ENCODE data around the gene AIFM3. TPM values are rescaled to one million over a fixed set of nuclear protein-coding genes. Genes with fewer than 3 reads are reported as not detected.

AIFM3 gene
- total RNA-seq, 1 donor from 2014 or later = 5.7 TPM

DNA sequence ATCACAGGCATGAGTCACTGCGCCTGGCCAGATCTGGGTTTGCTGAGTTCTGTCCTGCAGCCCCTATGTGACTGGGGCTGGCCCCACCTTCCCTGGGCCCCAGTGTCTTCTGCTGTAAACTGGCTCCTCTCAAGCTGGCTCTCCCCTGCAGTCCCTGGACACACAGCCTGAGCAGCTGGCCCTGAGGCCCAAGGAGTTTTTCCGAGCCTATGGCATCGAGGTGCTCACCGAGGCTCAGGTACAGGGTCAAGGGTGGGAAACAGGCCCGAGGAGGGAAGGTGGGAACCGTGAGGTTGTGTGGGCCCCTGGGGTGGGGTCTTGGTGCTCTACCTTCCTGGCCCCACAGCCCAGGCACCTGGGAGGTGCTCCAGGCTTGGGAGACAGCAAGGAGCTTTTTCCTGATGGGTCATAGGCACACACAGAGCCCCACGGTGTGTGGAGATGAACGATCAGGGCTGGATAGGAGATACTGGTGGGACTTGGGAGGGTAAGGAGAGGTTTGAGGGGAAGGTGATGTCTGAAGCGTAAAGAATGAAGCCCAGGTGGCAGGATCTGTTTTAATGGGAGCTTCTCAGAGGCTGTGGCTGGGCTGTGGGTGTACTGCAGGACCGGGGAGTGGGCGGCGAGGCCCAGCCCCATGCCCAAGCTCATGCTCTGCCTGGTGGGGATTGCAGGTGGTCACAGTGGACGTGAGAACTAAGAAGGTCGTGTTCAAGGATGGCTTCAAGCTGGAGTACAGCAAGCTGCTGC is 8.7 kb downstream of the AIFM3 start:
- intact Hi-C loops (cut with DNase I) = no loop called here
- H3K27ac ChIP-seq = no peak overlapping the region
- H3K4me3 ChIP-seq = no peak overlapping the region
- TF ChIP-seq, protein P1, sequence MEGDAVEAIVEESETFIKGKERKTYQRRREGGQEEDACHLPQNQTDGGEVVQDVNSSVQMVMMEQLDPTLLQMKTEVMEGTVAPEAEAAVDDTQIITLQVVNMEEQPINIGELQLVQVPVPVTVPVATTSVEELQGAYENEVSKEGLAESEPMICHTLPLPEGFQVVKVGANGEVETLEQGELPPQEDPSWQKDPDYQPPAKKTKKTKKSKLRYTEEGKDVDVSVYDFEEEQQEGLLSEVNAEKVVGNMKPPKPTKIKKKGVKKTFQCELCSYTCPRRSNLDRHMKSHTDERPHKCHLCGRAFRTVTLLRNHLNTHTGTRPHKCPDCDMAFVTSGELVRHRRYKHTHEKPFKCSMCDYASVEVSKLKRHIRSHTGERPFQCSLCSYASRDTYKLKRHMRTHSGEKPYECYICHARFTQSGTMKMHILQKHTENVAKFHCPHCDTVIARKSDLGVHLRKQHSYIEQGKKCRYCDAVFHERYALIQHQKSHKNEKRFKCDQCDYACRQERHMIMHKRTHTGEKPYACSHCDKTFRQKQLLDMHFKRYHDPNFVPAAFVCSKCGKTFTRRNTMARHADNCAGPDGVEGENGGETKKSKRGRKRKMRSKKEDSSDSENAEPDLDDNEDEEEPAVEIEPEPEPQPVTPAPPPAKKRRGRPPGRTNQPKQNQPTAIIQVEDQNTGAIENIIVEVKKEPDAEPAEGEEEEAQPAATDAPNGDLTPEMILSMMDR (IDR thresholded peaks at IDR 0.05) = no peak
- H3K27me3 ChIP-seq = no peaks in the 10 kb centered on the region
- DNase-seq = no peak
- peaks cover 8% of the 10 kb centered on the region for H3K4me1 ChIP-seq
- H3K9me3 ChIP-seq = no peaks in the 10 kb centered on the region
- H3K36me3 ChIP-seq = no peaks in the 10 kb centered on the region
- no peak for ATAC-seq

DNA sequence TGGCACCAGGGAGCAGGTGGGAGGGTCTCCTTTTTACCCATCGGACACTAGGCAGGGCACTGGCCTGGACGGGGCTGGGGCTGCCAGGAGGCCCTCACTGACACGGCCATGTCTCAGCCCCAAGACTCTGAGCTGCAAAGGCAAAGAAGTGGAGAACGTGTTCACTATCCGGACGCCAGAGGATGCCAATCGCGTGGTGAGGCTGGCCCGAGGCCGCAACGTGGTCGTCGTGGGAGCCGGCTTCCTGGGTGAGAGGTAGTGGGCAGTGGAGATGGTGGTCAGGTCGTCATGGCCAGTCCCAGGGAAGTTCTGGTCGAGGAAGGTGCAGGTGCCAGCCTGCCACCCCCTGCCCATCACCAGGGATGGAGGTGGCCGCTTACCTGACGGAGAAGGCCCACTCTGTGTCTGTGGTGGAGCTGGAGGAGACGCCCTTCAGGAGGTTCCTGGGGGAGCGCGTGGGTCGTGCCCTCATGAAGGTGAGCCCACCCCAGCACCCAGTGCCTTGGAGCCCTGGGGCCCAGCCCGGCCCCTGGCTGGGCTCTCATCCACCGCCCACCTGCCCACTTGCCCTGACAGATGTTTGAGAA is 9.3 kb downstream of the AIFM3 start:
- no peaks in the 10 kb centered on the region for H3K9me3 ChIP-seq
- no peaks in the 10 kb centered on the region for H3K36me3 ChIP-seq
- H3K27me3 ChIP-seq = no peaks in the 10 kb centered on the region
- DNase-seq (no peak), ATAC-seq (no peak)
- peaks cover 13% of the 10 kb centered on the region for H3K4me1 ChIP-seq
- no peak overlapping the region for H3K27ac ChIP-seq
- H3K4me3 ChIP-seq = no peak overlapping the region
- intact Hi-C loops (cut with DNase I) = no loop called here
- TF ChIP-seq, protein P1 (IDR thresholded peaks at IDR 0.05) = no peak

DNA sequence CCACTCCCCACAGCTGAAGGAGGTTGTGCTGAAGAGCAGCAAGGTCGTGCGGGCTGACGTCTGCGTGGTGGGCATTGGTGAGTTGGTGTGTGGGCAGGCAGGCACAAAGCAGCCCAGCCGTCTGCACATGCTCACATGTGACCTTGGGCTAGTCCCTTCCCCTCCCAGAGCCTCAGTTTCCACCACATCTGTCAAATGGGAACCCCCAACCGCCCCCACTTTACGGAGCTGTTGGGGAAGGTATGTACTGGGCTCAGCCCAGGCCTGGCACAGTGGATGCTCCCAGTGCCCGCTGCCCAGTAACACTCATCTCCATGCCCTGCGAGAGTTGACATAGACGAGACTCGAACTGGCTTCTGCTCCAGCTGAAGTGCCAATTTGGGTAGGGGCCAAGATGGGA is 10.0 kb downstream of the AIFM3 start:
- no peaks in the 10 kb centered on the region for H3K27me3 ChIP-seq
- TF ChIP-seq, protein P1 (IDR thresholded peaks at IDR 0.05) = no peak
- no peak for ATAC-seq
- H3K27ac ChIP-seq = no peak overlapping the region
- DNase-seq = no peak
- intact Hi-C loops (cut with DNase I) = no loop called here
- H3K36me3 ChIP-seq = no peaks in the 10 kb centered on the region
- peaks cover 15% of the 10 kb centered on the region for H3K4me1 ChIP-seq
- H3K9me3 ChIP-seq = no peaks in the 10 kb centered on the region
- no peak overlapping the region for H3K4me3 ChIP-seq

DNA sequence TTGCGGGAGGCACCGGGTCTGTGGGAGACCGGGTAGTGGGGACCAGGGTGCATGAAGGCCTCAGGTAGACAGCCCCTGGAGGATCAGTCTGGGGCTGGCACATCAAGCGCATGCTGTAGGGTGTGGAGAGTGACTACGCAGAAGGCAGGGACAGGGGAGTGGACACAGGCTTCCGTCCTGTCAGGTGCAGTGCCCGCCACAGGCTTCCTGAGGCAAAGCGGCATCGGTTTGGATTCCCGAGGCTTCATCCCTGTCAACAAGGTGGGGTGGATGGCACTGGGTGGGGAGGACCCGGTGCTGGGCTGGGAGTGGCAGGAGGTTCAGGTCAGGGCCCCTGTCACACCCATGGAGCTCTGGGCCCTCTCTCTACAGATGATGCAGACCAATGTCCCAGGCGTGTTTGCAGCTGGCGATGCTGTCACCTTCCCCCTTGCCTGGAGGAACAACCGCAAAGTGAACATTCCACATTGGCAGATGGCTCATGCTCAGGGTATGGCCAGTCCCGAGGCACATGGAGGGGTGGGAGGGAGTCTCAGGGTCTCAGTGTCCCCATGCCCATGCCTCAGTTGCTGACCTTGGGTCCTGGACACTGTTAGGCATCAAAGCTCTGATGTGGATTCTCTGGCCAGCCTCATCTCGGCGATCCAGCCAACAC is 10.6 kb downstream of the AIFM3 start:
- intact Hi-C loops (cut with DNase I) = no loop called here
- Histone ChIP-seq H3K36me3 (no peaks in the 10 kb centered on the region), H3K4me3 (no peak overlapping the region), H3K4me1 (peaks cover 15% of the 10 kb centered on the region), H3K27ac (no peak overlapping the region), H3K9me3 (no peaks in the 10 kb centered on the region), H3K27me3 (no peaks in the 10 kb centered on the region)
- TF ChIP-seq, protein P1 (IDR thresholded peaks at IDR 0.05) = no peak
- ATAC-seq (no peak), DNase-seq (no peak)

DNA sequence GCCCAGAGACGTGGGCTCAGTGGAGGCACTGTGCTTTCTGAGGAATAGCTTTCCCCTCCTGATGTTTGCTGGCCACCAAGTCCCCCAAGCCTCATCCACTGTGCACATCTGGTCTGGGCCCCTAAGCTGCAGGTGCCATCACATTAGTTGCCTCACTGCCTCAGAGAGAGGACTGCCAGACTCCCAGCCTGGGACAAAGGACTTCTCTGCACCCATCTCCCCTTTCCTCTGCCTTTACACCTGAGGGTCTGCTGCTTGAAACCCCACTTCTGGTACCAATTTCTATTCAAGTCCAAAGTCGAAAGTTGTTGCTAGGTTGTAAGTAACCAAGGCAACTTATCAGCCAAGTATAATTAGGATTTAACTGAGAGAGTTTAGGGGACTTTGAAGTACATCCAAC is 11.4 kb downstream of the AIFM3 start:
- H3K9me3 ChIP-seq = no peaks in the 10 kb centered on the region
- no peak overlapping the region for H3K4me3 ChIP-seq
- ATAC-seq = no peak
- TF ChIP-seq, protein P1 (IDR thresholded peaks at IDR 0.05) = no peak
- no peak for DNase-seq
- intact Hi-C loops (cut with DNase I) = no loop called here
- no peaks in the 10 kb centered on the region for H3K27me3 ChIP-seq
- H3K36me3 ChIP-seq = no peaks in the 10 kb centered on the region
- no peak overlapping the region for H3K27ac ChIP-seq
- peaks cover 22% of the 10 kb centered on the region for H3K4me1 ChIP-seq
